VCaP (cell line): ENCODE data around the gene TMEM123.

Source experiments
- H3K27ac ChIP-seq: fragments of 450-650 bp; 2 replicates; pipeline ENCODE4 v1.5.1; 2017
- TF ChIP-seq, protein P1 (sequence below): fragments of 450-650 bp; conservative IDR thresholded peaks from 2 replicates; pipeline ENCODE4 v1.5.1; 2017; ENCODE audit warnings: mild to moderate bottlenecking, moderate library complexity

Gene TMEM123

DNA sequence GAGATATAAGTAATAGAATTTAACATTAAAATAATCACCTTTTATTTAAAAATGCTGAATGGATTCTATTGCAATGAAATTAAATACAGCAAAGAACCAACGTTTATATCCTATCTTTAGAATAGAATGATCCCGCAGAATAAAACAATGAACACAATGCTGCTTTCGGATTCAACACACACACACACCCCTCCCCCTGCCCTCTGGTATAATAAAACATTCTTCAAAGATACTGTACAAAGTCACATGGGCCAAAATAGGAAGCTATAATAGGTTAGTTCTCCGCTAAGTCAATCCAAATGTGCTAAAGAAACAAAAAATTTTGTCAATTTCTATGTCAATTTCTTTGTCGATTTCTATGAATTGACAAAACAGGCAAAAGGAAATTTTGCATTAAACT is 47.1 kb downstream of the TMEM123 start:
- H3K27ac ChIP-seq, result no peak overlapping the region
- TF ChIP-seq, protein P1, sequence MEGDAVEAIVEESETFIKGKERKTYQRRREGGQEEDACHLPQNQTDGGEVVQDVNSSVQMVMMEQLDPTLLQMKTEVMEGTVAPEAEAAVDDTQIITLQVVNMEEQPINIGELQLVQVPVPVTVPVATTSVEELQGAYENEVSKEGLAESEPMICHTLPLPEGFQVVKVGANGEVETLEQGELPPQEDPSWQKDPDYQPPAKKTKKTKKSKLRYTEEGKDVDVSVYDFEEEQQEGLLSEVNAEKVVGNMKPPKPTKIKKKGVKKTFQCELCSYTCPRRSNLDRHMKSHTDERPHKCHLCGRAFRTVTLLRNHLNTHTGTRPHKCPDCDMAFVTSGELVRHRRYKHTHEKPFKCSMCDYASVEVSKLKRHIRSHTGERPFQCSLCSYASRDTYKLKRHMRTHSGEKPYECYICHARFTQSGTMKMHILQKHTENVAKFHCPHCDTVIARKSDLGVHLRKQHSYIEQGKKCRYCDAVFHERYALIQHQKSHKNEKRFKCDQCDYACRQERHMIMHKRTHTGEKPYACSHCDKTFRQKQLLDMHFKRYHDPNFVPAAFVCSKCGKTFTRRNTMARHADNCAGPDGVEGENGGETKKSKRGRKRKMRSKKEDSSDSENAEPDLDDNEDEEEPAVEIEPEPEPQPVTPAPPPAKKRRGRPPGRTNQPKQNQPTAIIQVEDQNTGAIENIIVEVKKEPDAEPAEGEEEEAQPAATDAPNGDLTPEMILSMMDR, result no peak

DNA sequence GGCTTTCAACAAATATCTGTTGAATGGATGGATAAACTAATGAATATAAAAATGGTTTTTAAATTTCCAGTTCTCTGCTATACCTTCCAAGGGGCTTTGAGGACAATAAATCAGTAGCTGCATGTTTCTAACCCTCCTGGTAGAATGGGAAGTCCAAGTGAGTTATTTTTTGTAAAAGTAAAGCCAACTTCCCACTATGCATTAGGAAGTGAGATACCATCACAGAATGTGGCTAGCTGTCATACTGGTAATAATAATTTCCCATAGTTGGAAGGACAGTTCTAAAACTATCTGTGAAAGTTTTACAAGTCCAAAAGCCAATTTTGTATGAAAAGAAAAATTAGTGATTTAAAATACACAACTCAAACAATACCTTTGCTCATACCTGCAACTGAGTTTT is 50.0 kb downstream of the TMEM123 start:
- TF ChIP-seq, protein P1, result no peak
- no peak overlapping the region for H3K27ac ChIP-seq

DNA sequence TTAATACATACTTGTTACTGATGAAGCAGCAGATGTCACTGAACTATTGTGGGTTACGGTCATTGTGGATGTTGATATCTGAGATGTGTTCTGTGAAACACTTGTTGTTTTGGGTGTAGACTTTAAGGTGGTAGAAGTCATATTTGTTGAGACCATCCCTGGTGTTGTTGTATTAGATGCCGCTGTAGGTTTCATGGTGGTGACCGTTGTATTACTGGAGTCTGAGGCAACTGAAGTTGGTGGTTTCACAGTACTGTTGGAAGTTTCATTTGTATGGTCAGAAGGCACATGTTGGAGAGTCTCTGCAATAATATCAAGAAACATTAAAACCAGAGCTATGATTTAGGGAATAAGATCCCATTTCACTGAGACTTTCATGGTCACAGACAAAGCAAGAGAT is 50.7 kb downstream of the TMEM123 start:
- TF ChIP-seq, protein P1, result no peak
- H3K27ac ChIP-seq, result no peak overlapping the region

DNA sequence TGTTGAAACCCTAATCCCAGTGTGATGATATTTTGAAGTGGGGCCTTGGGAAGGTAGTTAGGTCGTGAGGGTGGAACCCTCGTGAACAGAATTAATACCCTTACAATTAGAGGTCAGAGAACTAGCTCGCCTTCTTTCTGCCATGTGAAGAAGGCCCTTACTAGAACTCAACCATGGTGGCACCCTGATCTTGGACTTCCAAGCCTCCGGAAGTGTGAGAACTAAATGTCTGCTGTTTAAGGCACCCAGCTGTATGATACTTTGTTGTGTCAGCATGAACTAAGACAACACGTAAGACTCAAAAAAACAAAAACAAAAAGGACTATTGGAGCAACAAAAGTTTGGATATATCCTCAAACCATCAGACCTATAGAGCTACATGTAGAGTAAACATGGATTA is 52.0 kb downstream of the TMEM123 start:
- TF ChIP-seq, protein P1, result no peak
- no peak overlapping the region for H3K27ac ChIP-seq

DNA sequence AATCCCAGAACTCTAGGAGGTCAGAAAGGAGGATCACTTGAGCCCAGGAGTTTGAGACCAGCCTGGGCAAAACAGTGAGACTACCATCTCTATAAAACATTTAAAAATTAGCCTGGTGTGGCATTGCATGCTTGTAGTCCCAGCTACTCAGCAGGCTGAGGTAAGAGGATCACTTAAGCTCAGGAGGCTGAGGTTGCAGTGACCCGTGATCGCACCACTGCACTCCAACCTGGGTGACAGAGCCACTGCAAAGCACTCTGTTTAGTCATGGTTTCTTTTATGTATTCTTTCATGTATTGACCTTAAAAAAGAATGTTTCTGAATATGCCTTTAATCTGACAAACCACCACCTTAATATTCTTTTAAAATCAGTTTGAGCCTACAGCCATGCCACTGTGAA is 53.4 kb downstream of the TMEM123 start:
- no peak overlapping the region for H3K27ac ChIP-seq
- TF ChIP-seq, protein P1, result no peak

DNA sequence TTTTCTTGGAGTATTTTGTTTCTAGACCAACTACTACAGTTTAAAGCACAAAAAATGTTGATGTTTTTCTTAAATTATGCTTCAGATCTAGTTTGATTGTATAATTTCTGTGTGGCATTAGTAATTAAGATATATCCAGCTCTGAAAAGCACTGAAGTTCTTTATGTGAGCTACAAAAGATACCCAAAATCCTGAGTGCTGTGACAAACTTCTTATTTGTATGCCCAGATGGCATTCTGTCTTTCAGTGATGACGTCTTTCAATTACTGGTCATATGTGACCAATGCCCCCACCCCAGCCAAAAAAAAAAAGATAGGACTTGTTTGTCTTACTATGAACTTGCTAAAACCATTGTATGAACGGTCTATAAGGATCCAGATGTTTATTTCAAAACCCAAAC is 54.3 kb downstream of the TMEM123 start:
- no peak overlapping the region for H3K27ac ChIP-seq
- TF ChIP-seq, protein P1, result no peak

DNA sequence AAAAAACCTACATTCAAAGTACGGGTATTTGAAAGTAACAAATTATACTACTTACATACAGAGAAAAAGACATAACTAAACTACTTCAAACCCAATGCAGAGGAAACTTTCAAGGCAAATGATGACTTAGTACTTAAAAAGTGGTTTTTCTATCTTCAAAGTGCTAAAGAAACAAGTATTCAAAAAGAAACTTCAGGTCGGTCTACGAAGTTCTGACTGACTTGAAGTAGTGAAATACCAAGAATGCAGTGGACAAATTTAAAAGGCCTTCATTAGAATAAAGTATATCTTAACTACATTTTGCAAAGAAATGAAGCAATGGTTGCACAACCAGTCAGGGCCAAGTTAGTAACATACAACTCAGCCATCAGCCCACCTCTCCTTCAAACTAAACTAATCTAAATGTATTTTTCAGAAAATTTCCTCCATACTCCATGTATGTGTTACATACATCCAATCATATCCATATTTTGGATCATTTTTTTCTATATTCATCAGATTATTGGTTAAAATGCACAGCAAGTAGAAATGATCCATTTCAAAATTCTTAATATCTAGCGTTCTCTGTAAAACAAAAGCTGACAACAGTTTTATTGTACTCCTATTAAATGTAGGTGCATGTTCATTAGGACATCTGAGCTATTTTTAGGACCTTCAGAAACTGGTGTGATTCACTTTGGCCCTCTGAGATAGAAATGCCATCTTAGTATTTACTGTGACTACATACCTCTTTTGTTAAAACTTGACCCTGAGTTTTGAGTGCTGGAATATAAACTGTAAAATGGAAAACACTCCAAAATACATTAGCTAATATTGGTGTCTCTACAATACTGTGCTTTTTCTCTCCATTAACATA is 55.6 kb downstream of the TMEM123 start:
- TF ChIP-seq, protein P1, result no peak
- no peak overlapping the region for H3K27ac ChIP-seq
